Measurements from ENCODE around the gene TPD52L2.

Gene TPD52L2

DNA sequence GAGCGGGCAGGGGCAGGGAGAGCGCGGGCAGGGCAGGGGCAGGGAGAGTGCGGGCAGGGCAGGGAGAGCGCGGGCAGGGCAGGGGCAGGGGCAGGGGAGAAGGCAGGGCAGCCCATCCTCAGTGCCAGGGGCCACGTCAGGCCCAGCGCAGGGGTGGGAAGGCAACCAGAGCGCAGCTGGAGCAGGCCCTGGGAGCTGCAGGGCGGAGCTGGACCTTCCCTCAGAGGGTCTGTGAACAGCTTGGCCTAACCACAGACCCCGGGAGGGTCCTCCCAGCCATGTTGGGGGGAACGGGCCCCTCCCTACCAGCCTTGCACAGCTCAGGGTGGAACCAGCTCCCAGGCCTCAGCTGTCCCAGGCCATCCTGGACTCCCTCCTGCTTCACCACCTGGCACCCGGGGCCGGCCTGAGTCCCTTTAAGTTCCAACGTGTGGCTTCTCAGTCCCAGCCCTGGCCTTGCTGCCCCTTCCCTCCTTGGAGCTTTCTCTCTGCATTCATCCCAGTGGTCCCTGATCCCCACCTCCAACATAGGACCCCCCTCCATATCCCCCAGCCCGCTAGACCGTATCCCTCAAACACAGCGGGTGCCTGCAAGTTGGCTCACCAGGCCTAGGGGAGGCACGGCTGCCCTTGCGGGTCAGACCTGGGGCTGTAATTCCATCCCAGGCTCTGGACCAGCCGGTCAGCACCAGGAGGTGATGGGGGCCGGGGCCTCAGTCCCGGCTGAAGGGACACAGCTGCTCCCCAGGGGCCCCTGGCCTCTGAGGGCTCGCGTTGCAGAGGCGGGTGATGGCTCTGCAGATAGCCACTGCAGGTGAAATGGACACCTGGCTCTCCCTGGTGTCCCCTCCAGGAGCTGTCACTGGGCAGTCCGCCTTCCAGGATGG is 28.4 kb upstream of the TPD52L2 start:
- no peak overlapping the region for H3K4me3 ChIP-seq (ENCODE audit: low read depth, low read length)
- TF ChIP-seq, protein P1, sequence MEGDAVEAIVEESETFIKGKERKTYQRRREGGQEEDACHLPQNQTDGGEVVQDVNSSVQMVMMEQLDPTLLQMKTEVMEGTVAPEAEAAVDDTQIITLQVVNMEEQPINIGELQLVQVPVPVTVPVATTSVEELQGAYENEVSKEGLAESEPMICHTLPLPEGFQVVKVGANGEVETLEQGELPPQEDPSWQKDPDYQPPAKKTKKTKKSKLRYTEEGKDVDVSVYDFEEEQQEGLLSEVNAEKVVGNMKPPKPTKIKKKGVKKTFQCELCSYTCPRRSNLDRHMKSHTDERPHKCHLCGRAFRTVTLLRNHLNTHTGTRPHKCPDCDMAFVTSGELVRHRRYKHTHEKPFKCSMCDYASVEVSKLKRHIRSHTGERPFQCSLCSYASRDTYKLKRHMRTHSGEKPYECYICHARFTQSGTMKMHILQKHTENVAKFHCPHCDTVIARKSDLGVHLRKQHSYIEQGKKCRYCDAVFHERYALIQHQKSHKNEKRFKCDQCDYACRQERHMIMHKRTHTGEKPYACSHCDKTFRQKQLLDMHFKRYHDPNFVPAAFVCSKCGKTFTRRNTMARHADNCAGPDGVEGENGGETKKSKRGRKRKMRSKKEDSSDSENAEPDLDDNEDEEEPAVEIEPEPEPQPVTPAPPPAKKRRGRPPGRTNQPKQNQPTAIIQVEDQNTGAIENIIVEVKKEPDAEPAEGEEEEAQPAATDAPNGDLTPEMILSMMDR (IDR thresholded peaks at IDR 0.05; ENCODE audit: low read depth, low read length) = no peak

DNA sequence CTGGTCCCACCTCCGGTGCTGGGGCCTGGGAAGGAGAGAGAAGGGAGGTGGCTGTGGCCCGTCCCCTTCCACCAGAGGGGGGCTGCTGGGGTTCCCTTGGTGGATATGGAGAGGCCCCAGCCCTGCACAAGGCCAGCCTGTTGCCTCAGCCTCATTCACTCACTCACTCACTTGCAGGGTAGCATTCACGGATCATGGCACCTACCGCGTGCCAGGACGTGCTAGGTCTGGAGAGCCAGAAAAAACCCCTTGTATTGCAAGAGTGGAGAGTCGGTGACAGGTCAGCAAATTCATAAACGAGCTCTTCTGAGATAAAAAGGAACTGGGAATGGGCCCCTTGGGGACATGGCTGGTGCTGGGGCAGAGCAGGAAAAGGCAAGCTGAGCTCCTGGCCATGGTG is 27.6 kb upstream of the TPD52L2 start:
- TF ChIP-seq, protein P1 (IDR thresholded peaks at IDR 0.05; ENCODE audit: low read depth, low read length) = no peak
- H3K4me3 ChIP-seq (ENCODE audit: low read depth, low read length) = no peak overlapping the region

DNA sequence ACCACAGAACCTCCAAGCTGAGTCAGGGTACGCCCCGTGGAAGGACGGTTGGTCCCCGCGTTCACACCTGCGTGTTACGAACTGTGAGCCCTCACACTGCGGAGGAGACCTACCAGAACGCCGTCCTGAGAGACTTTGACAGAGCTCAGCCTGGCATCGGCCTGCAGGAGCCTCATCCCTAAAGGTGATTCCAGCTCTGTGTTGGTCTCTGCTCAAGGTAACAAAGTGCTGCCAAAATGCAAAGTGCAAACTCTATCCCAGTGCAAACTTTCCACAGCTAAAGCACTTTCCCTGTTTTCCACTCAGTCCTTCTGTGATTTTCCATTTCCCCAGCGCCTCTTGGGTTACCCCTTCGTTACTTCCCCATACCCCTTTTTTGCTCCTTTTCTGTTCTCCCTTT is 25.4 kb upstream of the TPD52L2 start:
- TF ChIP-seq, protein P1 (IDR thresholded peaks at IDR 0.05; ENCODE audit: low read depth, low read length) = no peak
- no peak overlapping the region for H3K4me3 ChIP-seq (ENCODE audit: low read depth, low read length)

DNA sequence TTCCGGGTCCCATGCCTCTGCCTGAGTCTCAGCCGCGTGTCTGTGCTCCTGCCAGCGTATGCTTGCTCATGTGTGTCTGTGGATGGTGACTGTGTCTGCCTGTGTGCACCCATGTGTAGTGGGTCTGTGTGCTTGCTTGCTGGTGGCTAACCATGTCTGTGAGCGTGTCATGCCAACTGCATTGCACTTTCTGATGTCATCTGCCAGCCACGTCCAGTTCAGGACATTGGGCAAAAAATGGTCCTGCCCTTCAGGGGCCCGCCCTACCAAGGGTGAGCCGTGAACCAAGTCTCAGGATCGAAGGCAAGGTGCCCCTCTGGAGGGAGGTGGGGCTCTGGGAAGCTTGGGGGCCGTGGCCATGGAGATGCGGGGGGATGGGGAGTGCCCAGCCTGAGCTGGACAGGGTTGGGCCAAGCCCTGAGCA is 24.7 kb upstream of the TPD52L2 start:
- TF ChIP-seq, protein P1 (IDR thresholded peaks at IDR 0.05; ENCODE audit: low read depth, low read length) = no peak
- H3K4me3 ChIP-seq (ENCODE audit: low read depth, low read length) = no peak overlapping the region

DNA sequence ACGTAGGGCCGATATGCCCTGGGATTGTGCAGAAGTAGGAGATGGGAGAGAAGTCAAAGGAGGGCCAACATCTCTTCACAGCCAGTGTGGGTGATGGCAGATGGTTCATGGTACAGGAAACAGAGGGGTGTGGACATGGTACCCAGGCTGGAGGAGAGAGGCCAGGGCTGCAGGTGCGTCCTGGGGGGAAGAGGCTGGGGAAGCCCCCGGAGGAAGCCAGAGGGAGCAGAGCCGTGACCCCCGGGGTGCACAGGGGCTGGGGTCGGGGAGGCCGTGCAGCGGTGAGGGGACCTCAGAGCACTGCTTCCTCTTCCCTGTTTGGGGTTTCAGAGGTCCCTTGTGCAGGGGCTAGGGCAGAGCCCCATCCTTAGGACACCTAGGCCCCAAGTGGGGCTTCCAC is 22.8 kb upstream of the TPD52L2 start:
- TF ChIP-seq, protein P1 (IDR thresholded peaks at IDR 0.05; ENCODE audit: low read depth, low read length) = no peak
- H3K4me3 ChIP-seq (ENCODE audit: low read depth, low read length) = no peak overlapping the region

DNA sequence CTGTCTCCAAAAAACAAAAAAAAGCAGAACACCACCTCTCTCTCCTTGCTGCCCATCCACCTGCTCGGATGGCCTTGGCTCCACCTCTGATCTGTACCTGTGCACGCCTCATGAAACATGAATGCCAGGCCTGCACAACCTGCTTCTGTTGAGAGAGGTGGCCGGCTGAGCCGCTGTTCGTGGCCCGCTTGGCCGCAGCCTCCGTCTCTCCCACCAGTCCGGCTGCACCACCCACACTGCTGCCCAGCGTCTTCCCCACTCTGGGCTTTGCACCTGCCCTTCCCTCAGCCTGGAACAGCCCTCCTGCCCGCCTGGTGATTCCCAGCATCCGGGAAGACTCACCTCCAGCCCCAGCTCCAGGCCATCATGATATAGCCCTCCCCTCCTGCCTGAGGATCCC is 21.8 kb upstream of the TPD52L2 start:
- no peak overlapping the region for H3K4me3 ChIP-seq (ENCODE audit: low read depth, low read length)

DNA sequence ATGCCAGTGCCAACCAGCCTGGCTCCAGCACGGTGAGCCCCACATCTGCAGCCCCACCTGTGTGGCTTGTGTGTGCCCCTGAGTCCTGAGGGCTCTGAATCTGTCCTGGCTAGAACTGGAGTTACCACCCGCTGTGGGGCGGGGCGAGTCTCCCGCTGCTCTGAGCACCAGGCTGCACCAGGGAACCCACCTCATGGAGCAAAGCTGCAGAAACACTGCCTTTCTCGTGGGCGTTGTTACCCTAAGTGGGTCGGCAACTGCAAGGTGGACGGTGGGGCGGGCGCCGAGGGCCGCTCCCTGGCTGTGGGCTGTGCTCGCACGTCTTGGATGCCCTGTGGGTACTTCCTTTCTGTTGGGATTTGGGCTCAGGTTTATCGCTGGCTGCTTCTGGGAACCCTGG is 21.3 kb upstream of the TPD52L2 start:
- TF ChIP-seq, protein P1 (IDR thresholded peaks at IDR 0.05; ENCODE audit: low read depth, low read length) = no peak
- no peak overlapping the region for H3K4me3 ChIP-seq (ENCODE audit: low read depth, low read length)

More for the DNA sequence above, 21.8 kb upstream of the TPD52L2 start:
- TF ChIP-seq, protein P1 (IDR thresholded peaks at IDR 0.05; ENCODE audit: low read depth, low read length) = no peak

Data from WI38 (cell line).